Stomach (tissue), 9 donors: ENCODE data around the gene NPAS1. TPM values are rescaled to one million over a fixed set of nuclear protein-coding genes. Genes with fewer than 3 reads are reported as not detected.

Experiments used
- DNase-seq, 2 donors: peaks; one replicate each; pipeline versions ENCODE4 v3.0.0 to v3.0.0-alpha.2; 2013 to 2019
- H3K27ac ChIP-seq, 5 donors: fragments of 200-600 bp in 4 of 5; sonication (generic) in 4 of 5; one replicate each; pipeline ENCODE4 v1.5.1; 2013 to 2019; ENCODE audit warnings: mild to moderate bottlenecking in 1 of 5, moderate library complexity in 1 of 5
- H3K27me3 ChIP-seq, 3 donors: fragments of 200-600 bp; sonication (generic); one replicate each; pipeline ENCODE4 v1.5.1; 2017 to 2019; ENCODE audit warnings: mixed run types in 1 of 3
- H3K36me3 ChIP-seq, 4 donors: fragments of 200-600 bp; sonication (generic); 1 replicate in 3 of 4; 2 replicates in 1 of 4; pipeline ENCODE4 v1.5.1; 2016 to 2019
- H3K4me1 ChIP-seq, 4 donors: fragments of 200-600 bp; sonication (generic); one replicate each; pipeline ENCODE4 v1.5.1; 2016 to 2019
- H3K4me3 ChIP-seq, 4 donors: fragments of 200-600 bp; sonication (generic) in 3 of 4; one replicate each; pipeline ENCODE4 v1.5.1; 2016 to 2019; ENCODE audit warnings: mild to moderate bottlenecking in 1 of 4
- H3K9me3 ChIP-seq, 4 donors: fragments of 200-600 bp; sonication (generic); one replicate each; pipeline ENCODE4 v1.5.1; 2016 to 2019
- CTCF ChIP-seq, 7 experiments: fragments of 450-650 bp in 4 of 7; fragments of 200-600 bp in 3 of 7; sonication (generic) in 3 of 7; IDR thresholded peaks; one replicate each; pipeline ENCODE4 v1.5.1; 2016 to 2019; ENCODE audit warnings: antibody characterized with exemption in 7 of 7, control low read depth in 2 of 7, mild to moderate bottlenecking in 1 of 7
- EP300 ChIP-seq: sonication (generic); formaldehyde crosslinking; IDR thresholded peaks from one replicate; pipeline ENCODE4 v1.6.1; 2017; ENCODE audit warnings: antibody characterized with exemption
- POLR2A ChIP-seq, 4 donors: fragments of 450-650 bp; IDR thresholded peaks; one replicate each; pipeline ENCODE4 v1.6.1; 2016; ENCODE audit warnings: antibody characterized with exemption in 4 of 4, control low read depth in 2 of 4, mild to moderate bottlenecking in 1 of 4, moderate library complexity in 1 of 4
- POLR2AphosphoS5 ChIP-seq, 3 donors: sonication (generic); formaldehyde crosslinking; IDR thresholded peaks; one replicate each; pipeline ENCODE4 v1.6.1; 2016; ENCODE audit warnings: antibody characterized with exemption in 3 of 3
- WGBS, 5 donors: extraction: QIAGEN DNeasy Blood & Tissue Kit in 3 of 5; methylation state at CpG; one replicate each; pipeline versions ENCODE4 v1.1.5 to v1.1.7; 2013 to 2018; 5-methylcytosine and 5-hydroxymethylcytosine counted together
- intact Hi-C: fragments of 100-400 bp; cut with DNase I; formaldehyde crosslinking; loops from one replicate; pipeline ENCODE4 v1.15.1; 2023; ENCODE audit warnings: low total_unique reads
- polyA plus RNA-seq, 3 donors: library from polyadenylated mRNA; stranded (reverse); fragments of 200-250 nt; gene quantifications; one replicate each; pipeline ENCODE4 v1.2.3, GENCODE V29; 2013
- total RNA-seq, 5 donors: library from RNA; depleted of rRNA; stranded (reverse); fragments of >200 nt; gene quantifications; one replicate each; pipeline versions ENCODE4 v1.1.0 to v1.2.3, GENCODE V29; 2014 to 2016
- donor health status: healthy with polysubstance abuse.
- donor health status: Bipolar disorder and iron deficiency.
- donor health status: healthy.

NPAS1 gene
- total and polyA plus RNA-seq, 8 donors: 0.72 to 8.9 (median 1.1) TPM; not detected in 3

DNA sequence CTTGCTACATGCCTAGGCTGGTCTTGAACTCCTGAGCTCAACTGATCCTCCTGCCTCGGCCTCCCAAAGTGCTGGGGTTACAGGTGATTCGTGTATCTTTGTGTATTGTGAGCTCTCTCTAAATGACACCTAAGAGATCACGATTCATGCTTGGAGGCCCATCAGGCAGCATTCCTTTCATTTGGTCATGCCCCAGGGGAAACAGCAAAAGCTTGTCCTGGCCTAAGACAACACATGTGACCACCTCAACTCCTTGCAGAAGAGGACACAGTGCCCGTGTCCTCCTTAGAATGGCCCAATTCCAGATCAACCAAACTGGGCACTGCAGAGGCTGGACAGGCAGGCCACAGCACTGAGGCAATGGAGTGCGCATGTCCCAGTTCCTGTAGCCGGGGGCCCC lies 61.5 kb downstream of the NPAS1 start:
- WGBS, 5 donors: 74 to 87% (median 83%) methylated on average over 6 of the region's 6 CpGs
- TF ChIP-seq CTCF (IDR thresholded peaks at IDR 0.05) (no peak), POLR2AphosphoS5 (IDR thresholded peaks at IDR 0.05) (no peak), EP300 (no peak), POLR2A (IDR thresholded peaks at IDR 0.05) (no peak)
- peaks cover 68 to 97% (median 96%) of the 10 kb centered on the region in 4 donors for H3K36me3 ChIP-seq
- H3K4me1 ChIP-seq: peaks cover 4 to 10% (median 8%) of the 10 kb centered on the region in 4 donors
- peak overlapping the region in 2 of 5 donors; percentile 80 to 82 for H3K27ac ChIP-seq
- H3K27me3 ChIP-seq: no peaks in the 10 kb centered on the region
- H3K4me3 ChIP-seq: no peak overlapping the region
- intact Hi-C loops: loop anchor here (5.0 kb wide), 1 partner anchor 41 kb away; no protein-coding TSS in a partner anchor
- H3K9me3 ChIP-seq: no peaks in the 10 kb centered on the region
- no peak for DNase-seq

DNA sequence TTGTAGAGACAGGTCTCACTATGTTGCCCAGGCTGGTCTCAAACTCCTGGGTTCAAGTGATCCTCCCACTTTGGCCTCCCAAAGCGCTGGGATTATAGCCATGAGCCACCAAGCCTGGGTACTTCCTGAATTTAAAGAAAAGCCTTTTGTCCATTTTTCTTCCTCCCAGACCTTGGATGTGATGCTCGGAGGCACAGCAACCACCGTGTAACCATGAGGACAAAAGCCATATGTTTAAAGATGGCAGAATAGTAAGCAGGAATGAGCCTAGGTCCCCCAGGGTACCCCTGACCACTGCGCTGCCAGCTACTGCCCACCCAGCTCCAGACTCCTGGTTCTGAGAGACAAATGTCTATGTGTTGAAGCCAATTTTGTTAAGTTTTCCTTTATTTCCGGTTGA lies 62.9 kb downstream of the NPAS1 start:
- no peak overlapping the region for H3K27ac ChIP-seq
- 94 to 98% (median 95%) methylated on average over 5 of the region's 5 CpGs for WGBS, 5 donors
- H3K27me3 ChIP-seq: no peaks in the 10 kb centered on the region
- H3K36me3 ChIP-seq: peaks cover 73 to 97% (median 96%) of the 10 kb centered on the region in 4 donors
- H3K9me3 ChIP-seq: no peaks in the 10 kb centered on the region
- DNase-seq: no peak
- peaks cover 4 to 10% (median 8%) of the 10 kb centered on the region in 4 donors for H3K4me1 ChIP-seq
- H3K4me3 ChIP-seq: no peak overlapping the region
- TF ChIP-seq EP300 (no peak), POLR2A (IDR thresholded peaks at IDR 0.05) (no peak), POLR2AphosphoS5 (IDR thresholded peaks at IDR 0.05) (no peak), CTCF (IDR thresholded peaks at IDR 0.05) (no peak)
- intact Hi-C loops: loop anchor here (5.0 kb wide), 1 partner anchor 40 kb away; no protein-coding TSS in a partner anchor

- Histone ChIP-seq H3K9me3 (no peaks in the 10 kb centered on the region), H3K27me3 (no peaks in the 10 kb centered on the region), H3K27ac (no peak overlapping the region), H3K4me1 (peaks cover 0 to 8% (median 2%) of the 10 kb centered on the region in 4 donors), H3K4me3 (no peak overlapping the region), H3K36me3 (peaks cover 87 to 100% (median 100%) of the 10 kb centered on the region in 4 donors)
- 89 to 96% (median 93%) methylated on average over 23 to 24 of the region's 24 CpGs for whole genome bisulfite sequencing, 5 donors
- no peak for DNase-seq
- no peak for TF ChIP-seq POLR2A (IDR thresholded peaks at IDR 0.05)
- TF ChIP-seq EP300: no peak
- TF ChIP-seq CTCF (IDR thresholded peaks at IDR 0.05): no peak
- TF ChIP-seq POLR2AphosphoS5 (IDR thresholded peaks at IDR 0.05): no peak
- intact Hi-C loops: loop anchor here (5.0 kb wide), 1 partner anchor 37 kb away; no protein-coding TSS in a partner anchor
These were observed 65.3 kb downstream of the NPAS1 start for GRCh38 chr19:47084879-47085439.

GRCh38 chr19:47086280-47086679 lies 66.6 kb downstream of the NPAS1 start:
- H3K27me3 ChIP-seq: no peaks in the 10 kb centered on the region
- no peaks in the 10 kb centered on the region for H3K9me3 ChIP-seq
- DNase-seq: no peak
- intact Hi-C loops: no loop called here
- no peak overlapping the region for H3K4me3 ChIP-seq
- TF ChIP-seq EP300 (no peak), POLR2AphosphoS5 (IDR thresholded peaks at IDR 0.05) (no peak), CTCF (IDR thresholded peaks at IDR 0.05) (no peak), POLR2A (IDR thresholded peaks at IDR 0.05) (no peak)
- H3K4me1 ChIP-seq: peaks cover 0 to 8% (median 0%) of the 10 kb centered on the region in 4 donors
- H3K36me3 ChIP-seq: peaks cover 89 to 100% (median 100%) of the 10 kb centered on the region in 4 donors
- WGBS, 5 donors: 92 to 98% (median 95%) methylated on average over 17 of the region's 17 CpGs
- peak overlapping the region in 1 of 5 donors; percentile 5 for H3K27ac ChIP-seq
